ENCODE measurements around the gene PLA2G5.

GRCh38 chr1:20029178-20029912 is 40.6 kb upstream of the PLA2G5 start:
- TF ChIP-seq CTCF (IDR thresholded peaks at IDR 0.05; ENCODE audit: insufficient read depth, low read depth, low read length): no peak
- no peak for TF ChIP-seq EZH2 (IDR thresholded peaks at IDR 0.05; ENCODE audit: insufficient read depth, low read length)

Data from astrocyte (in vitro differentiated cells and primary cell).